SK-N-SH (cell line): ENCODE data around the gene ZNF25. TPM values are rescaled to one million over a fixed set of nuclear protein-coding genes. Genes with fewer than 3 reads are reported as not detected.
"Not testable (repeated sequence)": the region's sequence is repeated elsewhere in the genome, so short reads cannot be mapped to it uniquely, and the experiment has no call there.

Experiments
- CTCF ChIA-PET: fragments of 300-600, 350-600 bp; formaldehyde crosslinking; extraction: SDS; loops from one replicate; lab custom pipeline; 2021; lab: Yijun Ruan, JAX
- POLR2A ChIA-PET: fragments of 350-600 bp; sonication (Branson Sonifier 250); formaldehyde crosslinking; extraction: SDS; loops from one replicate; lab custom pipeline; 2020; ENCODE audit warnings: antibody characterized with exemption, inconsistent platforms; lab: Yijun Ruan, JAX
- DNase-seq: peaks from one replicate; pipeline ENCODE4 v3.0.0; 2012
- H2AFZ ChIP-seq: fragments of 200-600 bp; sonication (generic); 2 replicates; pipeline ENCODE4 v1.8.1; 2016; ENCODE audit warnings: antibody characterized with exemption, mild to moderate bottlenecking, low read depth
- H3F3A ChIP-seq: fragments of 200-600 bp; sonication (generic); replicated peaks from 2 replicates; pipeline ENCODE3; 2016; ENCODE audit warnings: antibody characterized with exemption, mild to moderate bottlenecking; ENCODE audit not compliant: insufficient read depth
- H3K27ac ChIP-seq, 2 experiments: fragments of 200-500 bp in 1 of 2; fragments of 200-600 bp in 1 of 2; sonication (Bioruptor generic) in 1 of 2; sonication (generic), shearing (Covaris generic) in 1 of 2; 2 replicates each; pipeline versions ENCODE4 v1.5.1 to v1.6.1; 2014 to 2016; ENCODE audit warnings: low read depth in 2 of 2, inconsistent platforms in 1 of 2, low read length in 1 of 2, mild to moderate bottlenecking in 1 of 2, mixed read lengths in 1 of 2
- H3K27me3 ChIP-seq: fragments of 200-600 bp; sonication (generic), shearing (Covaris generic); 2 replicates; pipeline ENCODE4 v1.6.1; 2016; ENCODE audit warnings: mixed run types; ENCODE audit not compliant: insufficient read depth
- H3K36me3 ChIP-seq, 2 experiments: fragments of 200-500 bp in 1 of 2; fragments of 200-600 bp in 1 of 2; sonication (Bioruptor generic) in 1 of 2; sonication (generic) in 1 of 2; replicated peaks in 1 of 2; 2 replicates each; pipeline versions ENCODE3 to v1.5.1; 2014 to 2016; ENCODE audit warnings: low read length in 1 of 2, mild to moderate bottlenecking in 1 of 2; ENCODE audit not compliant: insufficient read depth in 2 of 2, control insufficient read depth in 1 of 2
- H3K4me1 ChIP-seq, 2 experiments: fragments of 200-500 bp in 1 of 2; fragments of 200-600 bp in 1 of 2; sonication (Bioruptor generic) in 1 of 2; sonication (generic), shearing (Covaris generic) in 1 of 2; 2 replicates each; pipeline versions ENCODE4 v1.5.1 to v1.6.1; 2014 to 2016; ENCODE audit warnings: low read depth in 1 of 2, low read length in 1 of 2, mixed run types in 1 of 2; ENCODE audit not compliant: insufficient read depth in 2 of 2, control insufficient read depth in 1 of 2
- H3K4me2 ChIP-seq: fragments of 200-600 bp; sonication (generic), shearing (Covaris generic); 2 replicates; pipeline ENCODE4 v1.6.1; 2017; ENCODE audit warnings: mixed run types
- H3K4me3 ChIP-seq, 2 experiments: fragments of 200-500 bp in 1 of 2; fragments of 200-600 bp in 1 of 2; sonication (Bioruptor generic) in 1 of 2; sonication (generic), shearing (Covaris generic) in 1 of 2; 2 replicates each; pipeline versions ENCODE4 v1.5.1 to v1.8.1; 2014 to 2016; ENCODE audit warnings: low read depth in 2 of 2, inconsistent platforms in 1 of 2, low read length in 1 of 2, mild to moderate bottlenecking in 1 of 2, mixed read lengths in 1 of 2, moderate library complexity in 1 of 2
- H3K79me2 ChIP-seq: fragments of 200-600 bp; sonication (generic); 2 replicates; pipeline ENCODE4 v1.8.1; 2017; ENCODE audit warnings: mild to moderate bottlenecking; ENCODE audit not compliant: insufficient read depth
- H3K9ac ChIP-seq: fragments of 200-600 bp; sonication (generic); 2 replicates; pipeline ENCODE4 v1.6.1; 2017; ENCODE audit warnings: mixed run types
- H3K9me2 ChIP-seq: fragments of 200-600 bp; sonication (generic); 2 replicates; pipeline ENCODE4 v1.6.1; 2017; ENCODE audit warnings: mixed run types
- H3K9me3 ChIP-seq: fragments of 200-600 bp; sonication (generic); 2 replicates; pipeline ENCODE4 v1.6.1; 2017; ENCODE audit warnings: mixed run types, mild to moderate bottlenecking, moderate library complexity
- H4K20me1 ChIP-seq: fragments of 200-600 bp; sonication (generic); 2 replicates; pipeline ENCODE4 v1.6.1; 2017; ENCODE audit warnings: mild to moderate bottlenecking, mixed run types; ENCODE audit not compliant: insufficient read depth
- NFIC ChIP-seq: IDR thresholded peaks from 2 replicates; pipeline ENCODE4 v1.4.0; 2012; ENCODE audit warnings: borderline replicate concordance
- WGBS: methylation state at CpG from one replicate; pipeline ENCODE4 v1.1.6; 2017; ENCODE audit warnings: low lambda C conversion rate; 5-methylcytosine and 5-hydroxymethylcytosine counted together
- polyA plus RNA-seq, 3 experiments: library from polyadenylated mRNA; depleted of rRNA; stranded (reverse); fragments of >200 nt; gene quantifications; 2 replicates each; pipeline ENCODE4 v1.2.3, GENCODE V29; 2012
- small RNA-seq, 7 experiments: library from RNA; depleted of rRNA; stranded (forward); fragments of <200 nt; gene quantifications; one replicate each; pipeline ENCODE3, GENCODE V24; 2012

The ZNF25 gene
- polyA plus RNA-seq, 1 of the 3 experiments (the other 2 are of a cell fraction) = 3.6 TPM

GRCh38 chr10:37930423-37930822 is 46.0 kb downstream of the ZNF25 start:
- H3K79me2 ChIP-seq = no peaks in the 10 kb centered on the region
- H3K4me1 ChIP-seq = no peaks in the 10 kb centered on the region
- 2% methylated on average over 2 of the region's 2 CpGs for WGBS
- ChIA-PET POLR2A (no interaction called here), CTCF (no interaction called here)
- H3K4me3 ChIP-seq = no peak overlapping the region
- H3K9me2 ChIP-seq = no peaks in the 10 kb centered on the region
- no peaks in the 10 kb centered on the region for H3F3A ChIP-seq
- no peak overlapping the region for H3K4me2 ChIP-seq
- no peaks in the 10 kb centered on the region for H3K36me3 ChIP-seq
- H3K9me3 ChIP-seq = no peaks in the 10 kb centered on the region
- no peak overlapping the region for H3K9ac ChIP-seq
- no peak overlapping the region for H3K27ac ChIP-seq
- no peaks in the 10 kb centered on the region for H3K27me3 ChIP-seq
- H4K20me1 ChIP-seq = no peaks in the 10 kb centered on the region
- TF ChIP-seq NFIC = no peak
- TF ChIP-seq, all 33 proteins: peak for 0
- no peak overlapping the region for H2AFZ ChIP-seq
- no peak for DNase-seq

GRCh38 chr10:37908165-37908564 is 68.3 kb downstream of the ZNF25 start:
- 15% methylated on average over 7 of the region's 7 CpGs for whole genome bisulfite sequencing

GRCh38 chr10:37906382-37906781 is 70.1 kb downstream of the ZNF25 start:
- Histone ChIP-seq H4K20me1 (no peaks in the 10 kb centered on the region), H3K36me3 (no peaks in the 10 kb centered on the region), H3F3A (no peaks in the 10 kb centered on the region), H2AFZ (no peak overlapping the region), H3K27ac (no peak overlapping the region), H3K9ac (no peak overlapping the region), H3K79me2 (no peaks in the 10 kb centered on the region)
- POLR2A ChIA-PET = no interaction called here
- no peak for DNase-seq
- 0% methylated on average over 2 of the region's 2 CpGs for WGBS
- TF ChIP-seq NFIC = no peak
- TF ChIP-seq, all 33 proteins: peak for 0
- H3K9me3 ChIP-seq = no peaks in the 10 kb centered on the region
- H3K9me2 ChIP-seq = no peaks in the 10 kb centered on the region
- H3K4me1 ChIP-seq = no peaks in the 10 kb centered on the region
- no peak overlapping the region for H3K4me2 ChIP-seq
- H3K27me3 ChIP-seq = no peaks in the 10 kb centered on the region
- CTCF ChIA-PET = no interaction called here
- no peak overlapping the region for H3K4me3 ChIP-seq

More at GRCh38 chr10:37908165-37908564, 68.3 kb downstream of the ZNF25 start:
- H3K9ac ChIP-seq, H3K79me2 ChIP-seq, H3K27me3 ChIP-seq, H4K20me1 ChIP-seq, H3K4me1 ChIP-seq, H3K27ac ChIP-seq, CTCF ChIA-PET, H2AFZ ChIP-seq, H3K4me2 ChIP-seq, H3K9me3 ChIP-seq, H3K36me3 ChIP-seq, H3F3A ChIP-seq, H3K4me3 ChIP-seq, POLR2A ChIA-PET, DNase-seq, H3K9me2 ChIP-seq: not testable (repeated sequence)

Small RNA genes within 50 kb of the gene (small RNA-seq; reads per million reads assigned to genes)
- 0 reads per million in 7 experiments for gene RF00019

Other genes with a start within 250 kb of the ZNF25 start
- gene ZNF248, start 119.0 kb downstream of the ZNF25 start, polyA plus RNA-seq (2012; rRNA removed) = 6.5 and 11.3 TPM in 2 replicates
- gene ZNF33A, start 34.0 kb upstream of the ZNF25 start, polyA plus RNA-seq (2012; rRNA removed) = 5.7 and 7.5 TPM in 2 replicates
- gene ZNF37A, start 117.7 kb upstream of the ZNF25 start, polyA plus RNA-seq (2012; rRNA removed) = 5.4 and 6.6 TPM in 2 replicates